ENCODE data around the gene L1TD1.
"Not testable (repeated sequence)": the region's sequence is repeated elsewhere in the genome, so short reads cannot be mapped to it uniquely, and the experiment has no call there.

L1TD1 gene

DNA sequence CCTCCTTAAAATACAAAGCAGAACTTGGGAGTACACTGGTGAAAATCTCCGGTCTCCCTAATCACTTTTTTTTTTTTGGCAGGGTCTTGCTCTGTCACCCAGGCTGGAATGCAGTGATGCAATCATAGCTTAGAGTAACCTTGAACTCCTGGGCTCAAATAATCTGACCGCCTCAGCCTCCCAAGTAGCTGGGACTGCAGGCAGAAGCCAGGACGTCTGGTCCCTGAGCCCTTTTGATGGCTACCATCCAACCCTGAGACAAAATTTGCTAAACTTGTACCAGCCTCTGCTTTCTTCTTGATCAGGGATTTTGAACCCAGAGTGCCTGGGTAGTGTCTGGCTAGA is 4.1 kb downstream of the L1TD1 start:
- DNase-seq (ENCODE audit: low read depth, low spot score) = no peak

DNA sequence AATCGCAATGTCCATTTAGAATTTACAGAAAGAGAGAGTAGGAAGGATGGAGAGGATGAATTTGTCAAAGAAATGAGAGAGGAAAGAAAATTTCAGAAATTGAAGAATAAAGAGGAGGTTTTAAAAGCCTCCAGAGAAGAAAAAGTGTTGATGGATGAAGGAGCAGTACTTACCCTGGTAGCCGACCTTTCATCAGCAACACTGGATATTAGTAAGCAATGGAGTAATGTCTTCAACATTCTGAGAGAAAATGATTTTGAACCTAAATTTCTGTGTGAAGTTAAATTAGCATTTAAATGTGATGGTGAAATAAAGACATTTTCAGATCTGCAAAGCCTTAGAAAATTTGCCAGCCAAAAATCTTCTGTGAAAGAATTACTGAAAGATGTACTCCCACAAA is 12.5 kb downstream of the L1TD1 start:
- DNase-seq (ENCODE audit: low read depth, low spot score) = no peak

- no peak for DNase-seq (ENCODE audit: low read depth, low spot score)
Measured at GRCh38 chr1:62208087-62208486, 13.4 kb downstream of the L1TD1 start.

DNA sequence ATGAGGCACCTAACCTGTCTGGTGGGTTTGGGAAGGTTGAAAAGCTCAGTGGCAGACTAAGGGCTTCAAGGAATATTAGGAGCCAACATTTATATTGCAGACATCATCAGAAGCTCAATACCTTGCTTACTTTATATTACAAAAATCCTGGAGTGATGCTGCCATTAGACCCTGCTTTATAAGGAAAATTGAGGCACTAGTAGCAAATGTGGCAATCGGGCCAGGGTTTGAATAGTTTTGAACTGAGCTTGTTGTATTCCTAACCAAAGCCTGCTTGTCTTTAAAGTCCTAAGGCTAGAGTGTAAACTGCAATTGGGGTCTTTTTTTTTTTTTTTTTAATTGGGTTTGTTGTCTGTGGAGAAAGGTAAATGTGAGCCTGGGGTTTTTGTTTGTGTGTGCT is 14.3 kb downstream of the L1TD1 start:
- no peak for DNase-seq (ENCODE audit: low read depth, low spot score)

GRCh38 chr1:62209931-62210595 is 15.4 kb downstream of the L1TD1 start:
- DNase-seq (ENCODE audit: low read depth, low spot score) = no peak

DNA sequence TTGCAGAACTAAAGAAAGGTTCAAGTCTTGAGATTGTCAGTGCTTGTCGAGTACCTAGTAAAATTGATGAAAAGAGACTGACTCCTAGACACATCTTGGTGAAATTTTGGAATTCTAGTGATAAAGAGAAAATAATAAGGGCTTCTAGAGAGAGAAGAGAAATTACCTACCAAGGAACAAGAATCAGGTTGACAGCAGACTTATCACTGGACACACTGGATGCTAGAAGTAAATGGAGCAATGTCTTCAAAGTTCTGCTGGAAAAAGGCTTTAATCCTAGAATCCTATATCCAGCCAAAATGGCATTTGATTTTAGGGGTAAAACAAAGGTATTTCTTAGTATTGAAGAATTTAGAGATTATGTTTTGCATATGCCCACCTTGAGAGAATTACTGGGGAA is 16.3 kb downstream of the L1TD1 start:
- DNase-seq (ENCODE audit: low read depth, low spot score) = no peak

DNA sequence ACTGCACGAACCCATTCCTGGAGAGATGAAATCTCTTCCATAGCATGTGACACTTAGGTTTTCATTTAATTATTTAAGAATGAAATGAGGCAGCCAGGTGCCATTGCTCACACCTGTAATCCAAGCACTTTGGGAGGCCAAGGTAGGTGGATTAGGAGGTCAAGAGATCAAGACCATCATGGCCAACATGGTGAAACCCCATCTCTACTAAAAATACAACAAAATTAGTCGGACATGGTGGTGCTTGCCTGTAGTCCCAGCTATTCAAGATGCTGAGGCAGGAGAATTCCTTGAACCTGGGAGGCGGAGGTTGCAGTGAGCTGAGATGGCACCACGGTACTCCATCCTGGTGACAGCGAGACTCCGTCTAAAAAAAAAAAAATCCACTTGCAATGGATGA is 17.8 kb downstream of the L1TD1 start:
- DNase-seq (ENCODE audit: low read depth, low spot score) = no peak

GRCh38 chr1:62213075-62213914 is 18.6 kb downstream of the L1TD1 start:
- DNase-seq (ENCODE audit: low read depth, low spot score) = no peak

DNA sequence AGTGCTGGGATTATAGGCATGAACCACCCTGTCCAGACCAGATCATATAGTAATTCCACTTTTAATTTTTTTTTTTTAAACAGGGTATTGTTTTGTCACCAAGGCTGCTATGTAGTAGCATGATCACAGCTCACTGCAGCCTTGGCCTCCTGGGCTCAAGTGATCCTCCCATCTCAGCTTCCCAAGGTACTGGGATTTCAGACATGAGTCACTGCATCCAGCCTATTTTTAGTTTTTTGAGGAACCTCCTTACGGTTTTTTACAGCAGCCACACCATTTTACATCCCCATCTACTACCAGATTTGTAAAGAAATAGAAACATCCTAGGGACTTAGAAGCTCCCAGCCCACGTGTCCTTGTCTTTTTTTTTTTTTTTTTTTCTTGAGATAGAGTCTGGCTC is 24.0 kb downstream of the L1TD1 start:
- DNase-seq (ENCODE audit: low read depth, low spot score) = no peak

GRCh38 chr1:62220456-62220855 is 25.8 kb downstream of the L1TD1 start:
- not testable (repeated sequence) for DNase-seq (ENCODE audit: low read depth, low spot score)

DNA sequence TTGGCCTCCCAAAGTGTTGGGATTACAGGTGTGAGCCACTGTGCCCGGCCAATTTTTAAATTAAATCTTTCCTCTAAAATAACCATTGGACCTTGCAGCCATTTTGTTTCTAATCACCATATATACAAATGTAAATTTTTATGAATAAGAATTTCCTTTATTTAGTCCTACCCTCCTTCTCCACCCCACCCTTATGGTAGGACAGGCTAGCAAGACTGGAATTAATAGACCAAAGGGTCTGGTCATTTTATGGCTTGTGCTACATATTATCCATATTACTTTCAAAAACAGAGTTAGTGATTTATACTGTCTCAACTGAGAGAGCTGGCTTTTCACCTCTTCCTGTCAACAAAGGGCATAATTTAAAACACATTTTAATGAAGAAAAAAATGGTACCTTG is 26.5 kb downstream of the L1TD1 start:
- DNase-seq (ENCODE audit: low read depth, low spot score) = no peak

DNA sequence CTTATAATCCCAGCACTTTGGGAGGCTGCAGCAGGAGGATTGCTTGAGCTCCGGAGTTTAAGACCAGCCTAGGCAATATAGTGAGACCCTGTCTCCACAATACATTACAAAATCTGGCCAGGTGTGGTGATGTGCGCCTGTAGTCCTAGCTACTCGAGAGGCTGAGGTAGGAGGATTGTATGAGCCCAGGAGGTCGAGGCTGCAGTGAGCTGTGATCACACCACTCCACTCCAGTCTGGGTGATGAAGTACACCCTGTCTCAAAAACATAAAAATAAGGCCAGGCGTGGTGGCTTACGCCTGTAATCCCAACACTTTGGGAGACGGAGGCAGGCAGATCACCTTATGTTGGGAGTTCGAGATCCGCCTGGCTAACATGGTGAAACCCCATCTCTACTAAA is 27.7 kb downstream of the L1TD1 start:
- no peak for DNase-seq (ENCODE audit: low read depth, low spot score)

DNA sequence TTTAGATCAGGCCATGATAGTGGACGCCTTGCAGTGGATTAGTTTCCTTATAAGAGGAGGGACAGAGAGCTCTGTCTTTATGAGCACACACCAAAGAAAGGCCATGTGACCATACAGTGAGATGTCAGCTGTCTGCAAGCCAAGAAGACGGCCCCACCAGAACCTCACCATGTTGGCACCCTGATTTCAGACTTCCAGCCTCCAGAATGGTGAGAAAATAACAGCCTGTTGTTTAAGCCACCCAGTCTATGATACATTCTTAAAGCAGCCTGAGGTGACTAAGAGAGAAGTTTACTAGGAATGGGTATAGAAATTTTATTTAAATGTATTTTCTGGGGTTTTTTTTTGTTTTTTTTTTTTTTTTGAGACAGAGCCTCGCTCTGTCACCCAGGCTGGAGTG is 29.5 kb downstream of the L1TD1 start:
- no peak for DNase-seq (ENCODE audit: low read depth, low spot score)

DNA sequence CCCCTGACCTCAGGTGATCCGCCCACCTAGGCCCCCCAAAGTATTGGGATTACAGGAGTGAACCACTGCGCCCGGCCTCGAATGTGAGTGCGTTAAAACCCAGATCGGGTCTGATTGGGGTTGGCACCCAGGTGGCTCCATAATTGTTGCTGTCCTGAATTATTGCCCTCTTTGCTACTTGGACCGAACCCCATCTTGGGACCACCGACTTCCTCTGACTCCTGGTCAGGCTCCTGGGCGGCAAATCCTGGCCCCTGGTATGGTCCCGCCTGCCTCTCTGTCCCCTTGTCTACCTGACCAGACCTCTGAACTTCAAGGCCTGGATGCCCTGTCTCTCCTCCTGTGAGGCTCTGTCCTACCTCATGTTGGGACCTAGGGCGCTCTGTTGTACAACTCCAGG is 32.8 kb downstream of the L1TD1 start:
- no peak for DNase-seq (ENCODE audit: low read depth, low spot score)

DNA sequence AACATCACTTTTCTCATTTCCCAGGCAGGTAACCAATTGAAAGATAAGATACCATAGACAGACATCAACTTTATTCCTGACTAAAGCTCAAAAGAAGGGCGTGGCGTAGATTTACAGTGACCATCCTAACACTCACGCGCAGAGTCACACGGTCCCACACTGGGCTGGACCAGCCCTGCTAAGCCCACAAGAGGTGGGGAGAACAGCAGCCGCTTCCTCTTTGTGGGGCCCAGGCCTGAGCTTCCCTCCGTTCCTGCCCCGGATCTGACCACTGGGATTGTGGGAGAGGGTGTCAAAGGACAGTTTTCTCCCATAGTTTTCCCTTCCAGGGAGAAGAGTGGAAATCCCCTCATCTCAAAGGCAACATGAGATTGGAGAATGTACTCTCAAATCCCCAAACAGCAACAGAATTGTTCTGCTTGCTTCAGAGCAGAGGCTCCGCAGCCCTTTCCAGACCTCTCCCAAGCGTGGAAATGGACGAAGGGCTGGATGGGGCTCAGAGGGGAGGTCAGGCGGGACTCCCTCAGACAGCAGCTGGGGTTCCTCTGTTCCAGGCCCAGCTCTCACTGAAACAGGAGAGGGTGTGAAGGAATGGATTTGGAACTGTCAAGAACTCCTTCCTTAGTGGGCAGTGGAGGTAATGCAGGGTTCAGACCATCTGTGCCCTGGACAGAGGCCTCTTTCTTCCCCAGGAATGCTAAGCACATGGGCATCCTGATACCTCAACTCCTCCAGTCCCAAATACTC is 33.7 kb downstream of the L1TD1 start:
- no peak for DNase-seq (ENCODE audit: low read depth, low spot score)

DNA sequence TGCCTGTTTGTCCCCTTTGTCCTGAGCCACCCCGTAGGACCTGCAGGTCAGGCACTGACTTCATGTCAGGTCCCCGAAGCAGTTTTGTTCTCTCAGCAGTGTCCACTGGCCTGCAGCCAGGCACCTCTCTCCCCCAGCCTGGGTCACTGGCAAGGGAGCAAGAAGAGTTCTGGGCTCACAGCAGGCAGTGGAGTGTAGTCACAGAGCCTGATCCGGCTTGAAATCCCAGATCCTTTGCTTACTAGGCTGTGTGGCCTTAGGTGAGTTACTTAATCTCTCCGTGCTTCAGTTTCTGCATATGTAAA is 34.2 kb downstream of the L1TD1 start:
- DNase-seq (ENCODE audit: low read depth, low spot score) = no peak

GRCh38 chr1:62229468-62229867 is 34.8 kb downstream of the L1TD1 start:
- DNase-seq (ENCODE audit: low read depth, low spot score) = no peak

DNA sequence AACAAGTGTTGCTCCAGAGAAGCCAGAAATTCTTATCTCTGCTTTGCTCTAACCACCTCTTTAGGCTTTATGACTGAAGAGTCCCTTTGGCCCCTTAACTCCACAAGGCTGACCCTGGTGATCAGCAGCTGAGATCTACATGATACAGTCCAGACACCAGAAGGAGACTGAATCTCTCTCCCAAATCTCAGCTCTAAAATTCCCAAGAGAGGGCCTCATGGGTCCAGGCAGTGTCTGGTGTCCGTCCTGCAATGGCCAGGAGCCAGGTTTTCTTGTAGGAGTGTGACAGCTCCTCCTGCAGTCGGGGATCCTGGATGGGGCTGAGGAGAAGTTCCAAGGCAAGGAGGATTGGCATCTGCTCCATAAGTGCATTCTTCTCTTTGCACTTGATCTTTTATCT is 35.3 kb downstream of the L1TD1 start:
- no peak for DNase-seq (ENCODE audit: low read depth, low spot score)

- no peak for DNase-seq (ENCODE audit: low read depth, low spot score)
Measured at GRCh38 chr1:62230718-62231117, 36.1 kb downstream of the L1TD1 start.

DNA sequence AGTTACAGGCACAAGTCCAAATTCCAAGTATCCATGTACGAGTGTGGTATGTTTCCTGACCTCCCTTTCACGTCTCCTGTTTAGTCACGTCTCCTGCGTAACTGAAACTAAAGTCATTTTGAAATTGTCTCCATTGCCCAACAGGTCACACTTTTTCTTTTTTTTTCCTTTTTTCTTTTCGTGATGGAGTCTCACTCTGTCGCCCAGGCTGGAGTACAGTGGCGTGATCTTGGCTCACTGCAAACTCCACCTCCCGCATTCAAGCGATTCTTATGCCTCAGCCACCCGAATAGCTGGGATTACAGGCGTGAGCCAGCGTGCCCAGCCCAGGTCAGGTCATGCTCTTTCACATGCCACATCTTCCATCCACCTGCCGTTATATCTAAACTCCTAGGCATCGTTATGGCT is 38.2 kb downstream of the L1TD1 start:
- DNase-seq (ENCODE audit: low read depth, low spot score) = no peak

- no peak for DNase-seq (ENCODE audit: low read depth, low spot score)
Measured at GRCh38 chr1:62233926-62234450, 39.3 kb downstream of the L1TD1 start.

- no peak for DNase-seq (ENCODE audit: low read depth, low spot score)
Measured at GRCh38 chr1:62234688-62235087, 40.0 kb downstream of the L1TD1 start.

DNA sequence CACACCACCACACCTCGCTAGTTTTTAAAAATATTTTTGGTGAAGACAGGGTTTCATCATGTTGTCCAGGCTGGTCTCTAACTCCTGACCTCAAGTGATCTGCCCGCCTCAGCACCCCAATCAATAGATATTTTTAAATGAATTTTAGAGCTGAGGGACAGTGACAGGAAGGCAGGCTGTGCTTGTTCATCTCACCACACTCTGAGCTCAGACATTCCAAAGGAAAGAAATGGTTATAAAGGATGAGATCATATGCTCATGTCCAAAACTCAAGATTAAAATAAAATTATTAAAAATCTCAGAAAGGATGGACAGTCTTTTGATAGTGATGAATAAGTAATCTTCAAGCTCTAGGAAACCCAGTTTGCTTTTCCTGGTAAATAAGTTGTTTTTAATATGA is 40.9 kb downstream of the L1TD1 start:
- DNase-seq (ENCODE audit: low read depth, low spot score) = no peak
